Spinal cord (tissue), 10 donors: Measurements from ENCODE around the gene TOP3B. TPM values are rescaled to one million over a fixed set of nuclear protein-coding genes. Genes with fewer than 3 reads are reported as not detected.
A peak's percentile ranks its signal among the peaks of the same experiment; 100 is the strongest.

Source experiments
- DNase-seq, 6 donors: peaks; one replicate each; pipeline versions ENCODE4 v3.0.0 to v3.0.0-alpha.2; 2013 to 2015; ENCODE audit warnings: low spot score in 6 of 6, low read depth in 4 of 6
- H3K27ac ChIP-seq: one replicate; pipeline ENCODE4 v1.5.1; 2013; ENCODE audit warnings: low read depth, low read length, control low read depth
- H3K27me3 ChIP-seq: one replicate; pipeline ENCODE4 v1.6.1; 2013; ENCODE audit warnings: low read length; ENCODE audit not compliant: control insufficient read depth, insufficient read depth
- H3K36me3 ChIP-seq: one replicate; pipeline ENCODE4 v1.6.1; 2013; ENCODE audit warnings: low read length; ENCODE audit not compliant: control insufficient read depth, insufficient read depth
- H3K4me1 ChIP-seq: one replicate; pipeline ENCODE4 v1.6.1; 2013; ENCODE audit warnings: low read length; ENCODE audit not compliant: control insufficient read depth, insufficient read depth
- H3K4me3 ChIP-seq: one replicate; pipeline ENCODE4 v1.5.1; 2013; ENCODE audit warnings: low read depth, low read length, control low read depth
- H3K9me3 ChIP-seq: one replicate; pipeline ENCODE4 v1.6.1; 2013; ENCODE audit warnings: low read length; ENCODE audit not compliant: control insufficient read depth, insufficient read depth
- WGBS: methylation state at CpG from one replicate; pipeline ENCODE4 v1.1.5; 2013; ENCODE audit warnings: missing lambda C conversion rate; ENCODE audit not compliant: insufficient coverage; 5-methylcytosine and 5-hydroxymethylcytosine counted together
- long read RNA-seq, 4 donors: transcript quantifications; one replicate each; lab custom pipeline, GENCODE V29; 2026
- polyA plus RNA-seq, 2 donors: library from polyadenylated mRNA; unstranded; fragments of 120-200 nt; gene quantifications; one replicate each; pipeline ENCODE4 v1.2.1, GENCODE V29; 2013; ENCODE audit not compliant: insufficient read length in 2 of 2
- total RNA-seq, 2 donors: library from RNA; depleted of rRNA in 1 of 2; stranded (reverse); fragments of 120-200 nt in 1 of 2; fragments of >200 nt in 1 of 2; gene quantifications; one replicate each; pipeline versions ENCODE4 v1.2.3 to v1.2.4, GENCODE V29; 2013 to 2014
- donor health status: healthy.

TOP3B gene
- total RNA-seq (10 to 100 TPM; 11.5 to 22.9 TPM), polyA plus RNA-seq (10 to 100 TPM; 20.8 to 25.8 TPM)
- long read RNA-seq, donor 1, partial matches to known transcripts = 9 of 11 reads
- long read RNA-seq, donor 1, other reads (novel, unspliced or antisense) = 0 of 11 reads
- long read RNA-seq, donor 2, partial matches to known transcripts = 0 of 1 reads
- long read RNA-seq, donor 2, other reads (novel, unspliced or antisense) = 0 of 1 reads
- long read RNA-seq, donor 3 = 0 reads
- long read RNA-seq, donor 4, partial matches to known transcripts = 19 of 19 reads
- long read RNA-seq, donor 4, other reads (novel, unspliced or antisense) = 0 of 19 reads

- peak; percentile 55 to 94 (median 68) for DNase-seq
- H3K27ac ChIP-seq = peak within 1 kb of the TSS; percentile 19
- H3K27me3 ChIP-seq = no peaks in the 10 kb centered on the region
- peak within 1 kb of the TSS; percentile 93 for H3K4me3 ChIP-seq
- H3K9me3 ChIP-seq = no peaks in the 10 kb centered on the region
- peaks cover 15% of the 10 kb centered on the region for H3K36me3 ChIP-seq
- WGBS = 0% methylated on average over 48 of the region's 54 CpGs
- peaks cover 15% of the 10 kb centered on the region for H3K4me1 ChIP-seq
Measured at GRCh38 chr22:21982338-21982965, at the start of gene TOP3B. Gene TOP3B, minus strand, starts transcription at chr22:21982787. Its CDS starts 7,078 bp downstream, at chr22:21975709.

- Histone ChIP-seq H3K36me3 (no peaks in the 10 kb centered on the region), H3K4me3 (no peak overlapping the region), H3K4me1 (peaks cover 5% of the 10 kb centered on the region), H3K27ac (no peak overlapping the region), H3K9me3 (no peaks in the 10 kb centered on the region), H3K27me3 (no peaks in the 10 kb centered on the region)
- DNase-seq = peak in 1 of 6 donors; percentile 4
- 90% methylated on average over 8 of the region's 9 CpGs for WGBS
Measured at GRCh38 chr22:22031183-22031945, 48.8 kb upstream of the TOP3B start.

- DNase-seq = peak in 1 of 6 donors; percentile 5
- no peak overlapping the region for H3K27ac ChIP-seq
- no peaks in the 10 kb centered on the region for H3K9me3 ChIP-seq
- 44% methylated on average over 6 of the region's 7 CpGs for WGBS
- H3K4me3 ChIP-seq = no peak overlapping the region
- H3K36me3 ChIP-seq = no peaks in the 10 kb centered on the region
- H3K4me1 ChIP-seq = peaks cover 12% of the 10 kb centered on the region
- H3K27me3 ChIP-seq = no peaks in the 10 kb centered on the region
Measured at GRCh38 chr22:22030493-22031182, 48.1 kb upstream of the TOP3B start.

GRCh38 chr22:22027955-22028354 lies 45.4 kb upstream of the TOP3B start:
- no peaks in the 10 kb centered on the region for H3K36me3 ChIP-seq

GRCh38 chr22:22026157-22026831 lies 43.7 kb upstream of the TOP3B start:
- H3K4me3 ChIP-seq = no peak overlapping the region
- 75% methylated on average over 11 of the region's 13 CpGs for WGBS
- no peaks in the 10 kb centered on the region for H3K36me3 ChIP-seq
- no peaks in the 10 kb centered on the region for H3K9me3 ChIP-seq
- no peak for DNase-seq
- no peak overlapping the region for H3K27ac ChIP-seq
- no peaks in the 10 kb centered on the region for H3K27me3 ChIP-seq
- peaks cover 10% of the 10 kb centered on the region for H3K4me1 ChIP-seq

More at GRCh38 chr22:22027955-22028354, 45.4 kb upstream of the TOP3B start:
- H3K9me3 ChIP-seq = no peaks in the 10 kb centered on the region
- no peak overlapping the region for H3K4me3 ChIP-seq
- 100% methylated on average over 1 of the region's 3 CpGs for WGBS
- no peak for DNase-seq
- peaks cover 10% of the 10 kb centered on the region for H3K4me1 ChIP-seq
- H3K27ac ChIP-seq = no peak overlapping the region
- H3K27me3 ChIP-seq = no peaks in the 10 kb centered on the region

- Histone ChIP-seq H3K27ac (no peak overlapping the region), H3K4me1 (peaks cover 10% of the 10 kb centered on the region), H3K27me3 (no peaks in the 10 kb centered on the region), H3K9me3 (no peaks in the 10 kb centered on the region), H3K36me3 (no peaks in the 10 kb centered on the region), H3K4me3 (no peak overlapping the region)
- no peak for DNase-seq
- 84% methylated on average over 5 of the region's 7 CpGs for WGBS
Measured at GRCh38 chr22:22025320-22026156, 43.0 kb upstream of the TOP3B start.

- DNase-seq = no peak
- no peaks in the 10 kb centered on the region for H3K36me3 ChIP-seq
- H3K27me3 ChIP-seq = no peaks in the 10 kb centered on the region
- H3K4me1 ChIP-seq = peaks cover 10% of the 10 kb centered on the region
- no peak overlapping the region for H3K4me3 ChIP-seq
- WGBS = 100% methylated on average over 3 of the region's 10 CpGs
- no peak overlapping the region for H3K27ac ChIP-seq
- no peaks in the 10 kb centered on the region for H3K9me3 ChIP-seq
Measured at GRCh38 chr22:22024440-22024839, 41.9 kb upstream of the TOP3B start.

- DNase-seq = no peak
- 80% methylated on average over 4 of the region's 4 CpGs for WGBS
- no peaks in the 10 kb centered on the region for H3K36me3 ChIP-seq
- H3K27ac ChIP-seq = no peak overlapping the region
- no peaks in the 10 kb centered on the region for H3K27me3 ChIP-seq
- peaks cover 10% of the 10 kb centered on the region for H3K4me1 ChIP-seq
- H3K4me3 ChIP-seq = no peak overlapping the region
- no peaks in the 10 kb centered on the region for H3K9me3 ChIP-seq
Measured at GRCh38 chr22:22023581-22024137, 41.1 kb upstream of the TOP3B start.
